Uterus (tissue), 4 donors: Measurements from ENCODE around the gene ATF6. TPM values are rescaled to one million over a fixed set of nuclear protein-coding genes. Genes with fewer than 3 reads are reported as not detected.

Source experiments
- DNase-seq, 2 donors: peaks; one replicate each; pipeline ENCODE4 v3.0.0-alpha.2; 2019 to 2020
- H3K27ac ChIP-seq, 2 donors: fragments of 200-600 bp; sonication (generic); 1 replicate in 1 of 2; 2 replicates in 1 of 2; pipeline ENCODE4 v1.5.1; 2016 to 2018
- H3K27me3 ChIP-seq, 2 donors: fragments of 200-600 bp; sonication (generic); one replicate each; pipeline ENCODE4 v1.5.1; 2018 to 2019; ENCODE audit warnings: control low read depth in 1 of 2
- H3K36me3 ChIP-seq, 2 donors: fragments of 200-600 bp; sonication (generic); one replicate each; pipeline ENCODE4 v1.5.1; 2019; ENCODE audit warnings: control low read depth in 1 of 2
- H3K4me1 ChIP-seq, 2 donors: fragments of 200-600 bp; sonication (generic); one replicate each; pipeline ENCODE4 v1.5.1; 2018 to 2019; ENCODE audit warnings: control low read depth in 1 of 2
- H3K4me3 ChIP-seq, 2 donors: fragments of 200-600 bp; sonication (generic); 1 replicate in 1 of 2; 2 replicates in 1 of 2; pipeline ENCODE4 v1.5.1; 2018 to 2019; ENCODE audit warnings: mild to moderate bottlenecking in 1 of 2
- H3K9me3 ChIP-seq, 2 donors: fragments of 200-600 bp; sonication (generic); one replicate each; pipeline ENCODE4 v1.5.1; 2019; ENCODE audit warnings: control low read depth in 1 of 2
- CTCF ChIP-seq, 4 experiments: fragments of 200-600 bp in 2 of 4; fragments of 450-650 bp in 2 of 4; sonication (generic) in 2 of 4; IDR thresholded peaks; one replicate each; pipeline ENCODE4 v1.5.1; 2016 to 2019; ENCODE audit warnings: antibody characterized with exemption in 4 of 4, mild to moderate bottlenecking in 2 of 4, moderate library complexity in 1 of 4
- POLR2A ChIP-seq, 2 donors: fragments of 450-650 bp; IDR thresholded peaks; one replicate each; pipeline ENCODE4 v1.6.1; 2016; ENCODE audit warnings: antibody characterized with exemption in 2 of 2, mild to moderate bottlenecking in 1 of 2, moderate library complexity in 1 of 2
- intact Hi-C: fragments of 100-400 bp; cut with DNase I; formaldehyde crosslinking; loops from one replicate; pipeline ENCODE4 v1.15.1; 2023; ENCODE audit warnings: low total_unique reads
- total RNA-seq, 4 donors: library from RNA; depleted of rRNA in 3 of 4; stranded (reverse); fragments of >200 nt in 3 of 4; gene quantifications; one replicate each; pipeline versions ENCODE4 v1.1.0 to v1.2.4, GENCODE V29; 2014 to 2023
- donor health status: DM: yes; HTN: yes; CAD: no.

ATF6 gene
- total RNA-seq, 4 donors from 2014 or later = 16.2 to 37.7 (median 30.0) TPM

- Histone ChIP-seq H3K9me3 (no peaks in the 10 kb centered on the region), H3K27ac (no peak overlapping the region), H3K4me1 (no peaks in the 10 kb centered on the region), H3K4me3 (no peak overlapping the region), H3K36me3 (no peaks in the 10 kb centered on the region), H3K27me3 (no peaks in the 10 kb centered on the region)
- intact Hi-C loops = no loop called here
- no peak for DNase-seq
- TF ChIP-seq POLR2A (IDR thresholded peaks at IDR 0.05) = no peak
Measured at GRCh38 chr1:162007466-162007865, 241.3 kb downstream of the ATF6 start.

- no peak overlapping the region for H3K27ac ChIP-seq
- no peaks in the 10 kb centered on the region for H3K27me3 ChIP-seq
- TF ChIP-seq POLR2A (IDR thresholded peaks at IDR 0.05) (no peak), CTCF (IDR thresholded peaks at IDR 0.05) (no peak)
- DNase-seq = no peak
- peaks cover 0 to 3% of the 10 kb centered on the region in 2 donors for H3K9me3 ChIP-seq
- intact Hi-C loops = no loop called here
- H3K36me3 ChIP-seq = no peaks in the 10 kb centered on the region
- no peaks in the 10 kb centered on the region for H3K4me1 ChIP-seq
- no peak overlapping the region for H3K4me3 ChIP-seq
Measured at GRCh38 chr1:162008799-162009198, 242.7 kb downstream of the ATF6 start.

- intact Hi-C loops = no loop called here
- TF ChIP-seq CTCF (IDR thresholded peaks at IDR 0.05) = no peak
- no peak for TF ChIP-seq POLR2A (IDR thresholded peaks at IDR 0.05)
Measured at GRCh38 chr1:162009501-162010174, 243.5 kb downstream of the ATF6 start.

GRCh38 chr1:162010175-162010506 lies 244.0 kb downstream of the ATF6 start:
- Histone ChIP-seq H3K9me3 (peaks cover 0 to 3% of the 10 kb centered on the region in 2 donors), H3K4me3 (no peak overlapping the region), H3K27me3 (no peaks in the 10 kb centered on the region), H3K27ac (no peak overlapping the region), H3K4me1 (no peaks in the 10 kb centered on the region), H3K36me3 (no peaks in the 10 kb centered on the region)
- intact Hi-C loops = no loop called here
- TF ChIP-seq POLR2A (IDR thresholded peaks at IDR 0.05) (no peak), CTCF (IDR thresholded peaks at IDR 0.05) (no peak)
- no peak for DNase-seq

More at GRCh38 chr1:162009501-162010174, 243.5 kb downstream of the ATF6 start:
- H3K27me3 ChIP-seq = no peaks in the 10 kb centered on the region
- no peak overlapping the region for H3K27ac ChIP-seq
- no peak overlapping the region for H3K4me3 ChIP-seq
- no peak for DNase-seq
- no peaks in the 10 kb centered on the region for H3K4me1 ChIP-seq
- H3K36me3 ChIP-seq = no peaks in the 10 kb centered on the region
- peaks cover 0 to 3% of the 10 kb centered on the region in 2 donors for H3K9me3 ChIP-seq

- intact Hi-C loops = no loop called here
- Histone ChIP-seq H3K4me1 (no peaks in the 10 kb centered on the region), H3K36me3 (no peaks in the 10 kb centered on the region), H3K27me3 (no peaks in the 10 kb centered on the region), H3K4me3 (no peak overlapping the region), H3K27ac (no peak overlapping the region), H3K9me3 (peaks cover 0 to 3% of the 10 kb centered on the region in 2 donors)
- TF ChIP-seq POLR2A (IDR thresholded peaks at IDR 0.05) = no peak
- TF ChIP-seq CTCF (IDR thresholded peaks at IDR 0.05) = no peak
- no peak for DNase-seq
Measured at GRCh38 chr1:162011337-162012012, 245.4 kb downstream of the ATF6 start.
